Subcutaneous adipose tissue (tissue), 4 donors: Measurements from ENCODE around the gene PRIMPOL. TPM values are rescaled to one million over a fixed set of nuclear protein-coding genes. Genes with fewer than 3 reads are reported as not detected.

Source experiments
- CTCF ChIP-seq: fragments of 450-650 bp; IDR thresholded peaks from one replicate; pipeline ENCODE4 v1.5.1; 2016; ENCODE audit warnings: low read depth, mild to moderate bottlenecking, control low read depth, antibody characterized with exemption, moderate library complexity
- total RNA-seq, 4 donors: library from RNA; depleted of rRNA; stranded (reverse); fragments of >200 nt; gene quantifications; one replicate each; pipeline ENCODE4 v1.1.0, GENCODE V29; 2016

PRIMPOL gene
- 10 to 100 TPM; 14.8 to 27.3 (median 19.3) TPM for total RNA-seq

- no peak for TF ChIP-seq CTCF
These were observed at the start of gene PRIMPOL, which contains the start of gene CASP3 for GRCh38 chr4:184649026-184649970. Gene PRIMPOL (plus strand): TSS chr4:184649738. CDS start chr4:184657141, 7,403 bp downstream. Gene CASP3 (minus strand): TSS chr4:184649447. CDS start chr4:184638453, 10,994 bp downstream.

GRCh38 chr4:184612074-184612473 lies 37.5 kb upstream of the PRIMPOL start:
- TF ChIP-seq CTCF, result no peak

GRCh38 chr4:184613405-184613804 lies 36.1 kb upstream of the PRIMPOL start:
- no peak for TF ChIP-seq CTCF

GRCh38 chr4:184614509-184614908 lies 35.0 kb upstream of the PRIMPOL start:
- no peak for TF ChIP-seq CTCF

GRCh38 chr4:184616633-184617551 lies 32.6 kb upstream of the PRIMPOL start:
- no peak for TF ChIP-seq CTCF

- no peak for TF ChIP-seq CTCF
These were observed 31.8 kb upstream of the PRIMPOL start for GRCh38 chr4:184617600-184618196.
